Central memory CD8-positive, alpha-beta T cell (primary cell): ENCODE results near the gene PTK6.
"Not testable (repeated sequence)": the region's sequence is repeated elsewhere in the genome, so short reads cannot be mapped to it uniquely, and the experiment has no call there.

ENCODE experiments used
- ATAC-seq: fragments of 150-1000 bp; cut with Tn5 transposase; replicated peaks from 2 replicates; pipeline ENCODE4 v1.10.0; 2022; ENCODE audit warnings: mild to moderate bottlenecking, moderate FRiP score, moderate number of reproducible peaks; ENCODE audit not compliant: poor library complexity, severe bottlenecking; ENCODE audit errors: extremely low read depth
- DNase-seq, 2 donors: peaks; one replicate each; pipeline ENCODE4 v3.0.0; 2021; ENCODE audit warnings: low spot score in 2 of 2
- H3K27ac Mint-ChIP-seq: one replicate; pipeline ENCODE4 v1.8.0; 2022; ENCODE audit warnings: low read depth, mild to moderate bottlenecking, moderate library complexity, mixed read lengths
- H3K27me3 Mint-ChIP-seq: one replicate; pipeline ENCODE4 v1.8.0; 2022; ENCODE audit warnings: mixed read lengths
- H3K36me3 Mint-ChIP-seq: one replicate; pipeline ENCODE4 v1.8.0; 2022; ENCODE audit warnings: mild to moderate bottlenecking, moderate library complexity, mixed read lengths; ENCODE audit not compliant: insufficient read depth
- H3K4me1 Mint-ChIP-seq: one replicate; pipeline ENCODE4 v1.8.0; 2022; ENCODE audit warnings: mixed read lengths
- H3K4me3 Mint-ChIP-seq: one replicate; pipeline ENCODE4 v1.8.0; 2022; ENCODE audit warnings: mild to moderate bottlenecking, moderate library complexity, mixed read lengths
- H3K9me3 Mint-ChIP-seq: one replicate; pipeline ENCODE4 v1.8.0; 2022; ENCODE audit warnings: mixed read lengths

Gene PTK6

GRCh38 chr20:63520934-63521601, 16.1 kb downstream of the PTK6 start:
- H3K9me3 Mint-ChIP-seq, result no peaks in the 10 kb centered on the region
- peaks cover 33% of the 10 kb centered on the region for H3K36me3 Mint-ChIP-seq
- peaks cover 14% of the 10 kb centered on the region for H3K4me1 Mint-ChIP-seq
- peak overlapping the region; percentile 81 for H3K4me3 Mint-ChIP-seq
- H3K27me3 Mint-ChIP-seq, result no peaks in the 10 kb centered on the region
- peak overlapping the region; percentile 78 for H3K27ac Mint-ChIP-seq
- ATAC-seq (peak; percentile 73), DNase-seq (peak in 1 of 2 donors; percentile 69)

DNA sequence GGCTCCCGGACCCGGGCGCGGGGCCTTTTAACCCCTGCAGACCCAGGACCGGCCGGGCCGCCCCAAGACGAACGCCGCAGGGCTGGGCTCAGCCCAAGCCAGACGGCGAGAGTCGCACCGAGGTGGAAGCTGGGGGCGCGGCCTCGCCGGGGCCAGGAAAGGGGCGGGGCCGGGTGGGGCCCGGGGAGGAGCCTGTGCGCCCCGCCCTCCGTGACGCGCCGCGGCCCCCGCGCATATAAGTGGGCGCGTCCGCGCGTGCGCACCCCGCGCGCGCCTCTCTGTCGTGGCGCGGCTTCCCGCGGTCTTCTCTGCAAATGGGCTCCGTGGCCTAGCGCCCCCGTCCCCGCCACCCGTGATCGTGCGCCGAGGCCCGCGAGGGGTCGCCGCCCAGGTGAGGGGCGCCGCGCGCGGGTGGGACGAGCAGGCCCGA, 16.7 kb downstream of the PTK6 start, which contains the start of gene PPDPF:
Gene PPDPF, plus strand, starts transcription at position 262 of the 430 bp plus-strand sequence. CDS start 544 bp downstream, outside the sequence.
- DNase-seq, result peak; percentile 69 to 77
- peak; percentile 83 for ATAC-seq
- peak within 1 kb of the TSS; percentile 78 for H3K27ac Mint-ChIP-seq
- H3K9me3 Mint-ChIP-seq, result no peaks in the 10 kb centered on the region
- H3K36me3 Mint-ChIP-seq, result peaks cover 33% of the 10 kb centered on the region
- peak within 1 kb of the TSS; percentile 81 for H3K4me3 Mint-ChIP-seq
- H3K4me1 Mint-ChIP-seq, result peaks cover 14% of the 10 kb centered on the region
- H3K27me3 Mint-ChIP-seq, result no peaks in the 10 kb centered on the region

- Mint-ChIP-seq H3K9me3 (no peaks in the 10 kb centered on the region), H3K27ac (peak overlapping the region; percentile 78), H3K4me3 (peak overlapping the region; percentile 81), H3K36me3 (peaks cover 33% of the 10 kb centered on the region), H3K27me3 (no peaks in the 10 kb centered on the region), H3K4me1 (peaks cover 14% of the 10 kb centered on the region)
- ATAC-seq (peak; percentile 36), DNase-seq (peak; percentile 41 to 47)
These were observed 17.3 kb downstream of the PTK6 start for GRCh38 chr20:63519668-63520503.

DNA sequence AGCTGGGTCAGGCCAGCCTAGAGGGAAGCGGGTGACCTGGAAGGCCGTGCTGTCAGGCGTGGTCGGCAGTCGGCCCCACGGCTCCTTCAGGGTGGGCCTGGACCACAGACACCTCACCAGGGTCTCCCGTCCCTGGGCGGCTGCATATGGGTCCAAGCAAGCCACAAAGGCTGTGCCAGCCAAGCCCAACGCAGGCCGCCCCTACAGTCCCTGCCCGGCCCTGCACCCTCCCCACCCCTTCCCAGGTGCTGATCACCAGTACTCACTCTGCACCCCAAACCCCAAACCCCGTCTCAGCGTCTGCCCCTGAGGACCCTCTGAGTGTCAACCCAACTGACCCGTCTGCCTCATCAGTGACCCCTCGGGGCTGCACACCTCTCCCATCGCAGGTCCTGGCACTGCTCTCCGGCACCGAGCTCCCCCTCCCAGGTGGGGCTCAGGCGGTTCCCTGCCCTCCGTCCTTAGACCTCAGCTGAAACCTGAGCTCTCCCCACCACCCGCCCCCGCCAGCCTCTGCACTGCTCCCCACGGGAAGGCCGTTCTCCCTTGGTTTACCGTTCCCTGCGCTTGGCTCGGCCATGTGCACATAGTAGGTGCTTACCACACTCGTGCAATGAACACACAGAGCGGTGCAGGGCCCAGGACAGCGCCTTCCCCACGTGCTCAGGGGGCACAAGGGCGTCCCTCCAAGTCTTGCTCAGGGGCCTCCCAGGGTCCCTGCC, 18.1 kb downstream of the PTK6 start:
- Mint-ChIP-seq H3K4me3 (peak overlapping the region; percentile 81), H3K36me3 (peaks cover 29% of the 10 kb centered on the region), H3K9me3 (no peaks in the 10 kb centered on the region), H3K27ac (peak overlapping the region; percentile 25), H3K27me3 (no peaks in the 10 kb centered on the region), H3K4me1 (peaks cover 14% of the 10 kb centered on the region)
- ATAC-seq (no peak), DNase-seq (no peak)

GRCh38 chr20:63518351-63518861, 18.8 kb downstream of the PTK6 start:
- H3K4me3 Mint-ChIP-seq, result peak overlapping the region; percentile 43

GRCh38 chr20:63517376-63518309, 19.5 kb downstream of the PTK6 start:
- peak overlapping the region; percentile 43 for H3K4me3 Mint-ChIP-seq
- DNase-seq (no peak), ATAC-seq (no peak)
- H3K27me3 Mint-ChIP-seq, result peaks cover 9% of the 10 kb centered on the region
- H3K27ac Mint-ChIP-seq, result no peak overlapping the region
- peaks cover 6% of the 10 kb centered on the region for H3K4me1 Mint-ChIP-seq
- no peaks in the 10 kb centered on the region for H3K9me3 Mint-ChIP-seq
- peaks cover 19% of the 10 kb centered on the region for H3K36me3 Mint-ChIP-seq

More at GRCh38 chr20:63518351-63518861, 18.8 kb downstream of the PTK6 start:
- no peak for ATAC-seq
- Mint-ChIP-seq H3K27ac (no peak overlapping the region), H3K4me1 (peaks cover 9% of the 10 kb centered on the region), H3K36me3 (peaks cover 24% of the 10 kb centered on the region), H3K9me3 (no peaks in the 10 kb centered on the region), H3K27me3 (peaks cover 2% of the 10 kb centered on the region)
- no peak for DNase-seq

GRCh38 chr20:63514520-63514919, 22.7 kb downstream of the PTK6 start:
- H3K4me1 Mint-ChIP-seq, H3K9me3 Mint-ChIP-seq, H3K27ac Mint-ChIP-seq, H3K36me3 Mint-ChIP-seq, ATAC-seq, H3K4me3 Mint-ChIP-seq, DNase-seq: not testable (repeated sequence)
- peaks cover 37% of the 10 kb centered on the region for H3K27me3 Mint-ChIP-seq

- H3K9me3 Mint-ChIP-seq, result no peaks in the 10 kb centered on the region
- no peak for ATAC-seq
- H3K27ac Mint-ChIP-seq, result no peak overlapping the region
- peaks cover 50% of the 10 kb centered on the region for H3K27me3 Mint-ChIP-seq
- no peak for DNase-seq
- peaks cover 3% of the 10 kb centered on the region for H3K36me3 Mint-ChIP-seq
- H3K4me3 Mint-ChIP-seq, result no peak overlapping the region
- H3K4me1 Mint-ChIP-seq, result no peaks in the 10 kb centered on the region
These were observed 24.0 kb downstream of the PTK6 start for GRCh38 chr20:63513207-63513606.

DNA sequence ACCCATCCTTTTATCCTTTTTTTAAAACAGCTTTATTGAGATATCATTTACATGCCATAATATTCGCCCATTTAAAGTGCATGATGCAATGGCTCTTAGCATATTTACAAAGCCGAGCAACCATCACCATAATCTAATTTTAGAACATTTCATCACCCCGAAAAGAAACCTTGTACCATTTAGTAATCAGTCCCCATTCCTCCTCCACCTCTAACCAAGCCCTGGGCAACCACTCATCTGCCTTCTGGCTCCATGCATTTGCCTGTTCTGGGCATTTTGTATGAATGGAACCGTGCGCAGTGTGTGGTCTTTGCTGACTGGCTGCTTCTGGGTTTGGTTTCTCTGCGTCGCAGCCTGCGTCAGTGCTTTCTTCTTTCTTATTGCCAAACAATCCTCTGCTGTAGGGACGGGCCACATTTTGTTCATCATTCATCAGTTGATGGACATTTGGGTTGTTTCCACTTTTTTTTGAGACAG, 28.1 kb downstream of the PTK6 start:
- no peak overlapping the region for H3K27ac Mint-ChIP-seq
- no peaks in the 10 kb centered on the region for H3K4me1 Mint-ChIP-seq
- DNase-seq (no peak), ATAC-seq (no peak)
- peaks cover 78% of the 10 kb centered on the region for H3K27me3 Mint-ChIP-seq
- H3K4me3 Mint-ChIP-seq, result no peak overlapping the region
- no peaks in the 10 kb centered on the region for H3K9me3 Mint-ChIP-seq
- no peaks in the 10 kb centered on the region for H3K36me3 Mint-ChIP-seq

DNA sequence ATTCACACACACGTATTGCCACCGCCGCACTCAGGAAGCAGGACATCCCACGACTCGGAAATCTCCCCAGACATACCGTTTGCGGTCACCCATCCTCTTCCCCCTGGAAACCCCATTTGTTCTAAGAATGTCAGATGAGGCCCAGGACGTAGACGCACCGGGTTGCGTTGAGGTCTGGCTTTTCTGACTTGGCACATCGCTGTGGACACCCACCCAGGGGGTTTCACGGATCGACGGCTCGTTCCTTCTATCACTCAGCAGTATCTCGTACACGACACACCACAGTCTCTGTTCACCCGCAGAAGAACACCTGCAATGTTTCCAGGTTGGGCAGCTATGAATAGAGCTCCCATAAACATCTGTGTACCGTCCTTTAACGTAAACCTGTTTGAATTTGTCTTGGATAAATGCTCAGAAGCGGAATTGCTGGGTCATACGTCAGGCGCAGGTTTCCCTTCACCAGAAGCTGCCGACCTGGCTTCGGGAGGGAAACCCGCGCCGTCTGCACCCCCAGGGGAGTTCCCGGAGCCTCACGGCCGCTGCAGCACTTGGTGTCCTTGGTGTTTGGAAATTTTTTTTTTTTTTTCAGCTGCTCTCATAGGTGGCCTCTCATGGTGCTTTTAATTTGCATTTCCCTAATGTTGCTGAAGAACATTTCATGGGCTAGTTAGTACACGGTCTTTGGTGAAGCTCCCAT, 29.0 kb downstream of the PTK6 start:
- no peak for ATAC-seq
- no peak overlapping the region for H3K27ac Mint-ChIP-seq
- no peaks in the 10 kb centered on the region for H3K36me3 Mint-ChIP-seq
- peaks cover 74% of the 10 kb centered on the region for H3K27me3 Mint-ChIP-seq
- H3K4me1 Mint-ChIP-seq, result no peaks in the 10 kb centered on the region
- no peaks in the 10 kb centered on the region for H3K9me3 Mint-ChIP-seq
- DNase-seq, result no peak
- no peak overlapping the region for H3K4me3 Mint-ChIP-seq

- Mint-ChIP-seq H3K27ac (no peak overlapping the region), H3K4me1 (no peaks in the 10 kb centered on the region)
These were observed 30.0 kb downstream of the PTK6 start for GRCh38 chr20:63507083-63507743.

More at GRCh38 chr20:63507083-63507743, 30.0 kb downstream of the PTK6 start:
- no peaks in the 10 kb centered on the region for H3K36me3 Mint-ChIP-seq
- H3K9me3 Mint-ChIP-seq, result no peaks in the 10 kb centered on the region
- peaks cover 64% of the 10 kb centered on the region for H3K27me3 Mint-ChIP-seq
- ATAC-seq (no peak), DNase-seq (no peak)
- H3K4me3 Mint-ChIP-seq, result no peak overlapping the region
